ENCODE data around the gene SPSB1.

GRCh38 chr1:9332513-9333143 lies 39.9 kb downstream of the SPSB1 start:
- TF ChIP-seq CTCF (IDR thresholded peaks at IDR 0.05) (no peak), POLR2A (IDR thresholded peaks at IDR 0.05) (no peak), POLR2AphosphoS5 (IDR thresholded peaks at IDR 0.05) (no peak)

All from prostate gland (tissue), 2 donors.